ENCODE measurements around the gene DCLK1.

DNA sequence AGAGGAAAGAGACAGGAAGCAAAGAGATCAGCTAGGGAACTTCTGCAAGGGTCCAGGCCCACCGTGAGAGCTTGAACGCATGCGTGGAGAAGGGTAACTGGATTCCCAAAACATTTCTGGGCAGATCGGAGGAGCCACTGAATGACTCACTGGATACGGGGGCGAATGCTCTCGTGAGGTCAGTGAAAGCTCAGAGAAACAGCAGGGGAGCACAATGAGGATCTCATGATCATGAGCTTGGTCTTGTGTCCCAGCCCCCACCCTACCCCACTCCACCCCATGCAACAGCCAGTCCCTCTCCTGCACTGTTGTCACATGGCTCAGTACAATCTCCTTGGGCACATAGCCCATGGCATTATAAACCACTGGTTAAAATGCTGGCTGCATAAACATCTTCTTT lies 40.6 kb downstream of the DCLK1 start:
- TF ChIP-seq, protein P1, sequence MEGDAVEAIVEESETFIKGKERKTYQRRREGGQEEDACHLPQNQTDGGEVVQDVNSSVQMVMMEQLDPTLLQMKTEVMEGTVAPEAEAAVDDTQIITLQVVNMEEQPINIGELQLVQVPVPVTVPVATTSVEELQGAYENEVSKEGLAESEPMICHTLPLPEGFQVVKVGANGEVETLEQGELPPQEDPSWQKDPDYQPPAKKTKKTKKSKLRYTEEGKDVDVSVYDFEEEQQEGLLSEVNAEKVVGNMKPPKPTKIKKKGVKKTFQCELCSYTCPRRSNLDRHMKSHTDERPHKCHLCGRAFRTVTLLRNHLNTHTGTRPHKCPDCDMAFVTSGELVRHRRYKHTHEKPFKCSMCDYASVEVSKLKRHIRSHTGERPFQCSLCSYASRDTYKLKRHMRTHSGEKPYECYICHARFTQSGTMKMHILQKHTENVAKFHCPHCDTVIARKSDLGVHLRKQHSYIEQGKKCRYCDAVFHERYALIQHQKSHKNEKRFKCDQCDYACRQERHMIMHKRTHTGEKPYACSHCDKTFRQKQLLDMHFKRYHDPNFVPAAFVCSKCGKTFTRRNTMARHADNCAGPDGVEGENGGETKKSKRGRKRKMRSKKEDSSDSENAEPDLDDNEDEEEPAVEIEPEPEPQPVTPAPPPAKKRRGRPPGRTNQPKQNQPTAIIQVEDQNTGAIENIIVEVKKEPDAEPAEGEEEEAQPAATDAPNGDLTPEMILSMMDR (conservative IDR thresholded peaks at IDR 0.05): no peak
- no peak for TF ChIP-seq EZH2 (IDR thresholded peaks at IDR 0.05; ENCODE audit: low read depth)
